GM12892 (cell line): ENCODE results near the gene DPF1.

Experiments used
- DNase-seq: peaks from one replicate; pipeline ENCODE4 v3.0.0; 2011; ENCODE audit not compliant: insufficient read length
- FAIRE-seq: peaks from 2 replicates; lab custom pipeline; 2011; peaks lifted over from hg19 to GRCh38; lab: Jason Lieb, UNC
- POLR2A ChIP-seq: IDR thresholded peaks from 2 replicates; pipeline ENCODE4 v1.6.1; 2011; ENCODE audit warnings: low read depth, low read length, control low read depth
- POLR2AphosphoS5 ChIP-seq: IDR thresholded peaks from 2 replicates; pipeline ENCODE4 v1.6.1; 2011; ENCODE audit warnings: low read depth, low read length, control low read depth
- TAF1 ChIP-seq: IDR thresholded peaks from 2 replicates; pipeline ENCODE4 v1.6.1; 2011; ENCODE audit warnings: low read depth, mild to moderate bottlenecking, control low read depth, low read length, borderline replicate concordance

The DPF1 gene

GRCh38 chr19:38211766-38212165 is 12.3 kb downstream of the DPF1 start:
- no peak for TF ChIP-seq POLR2A
- no peak for TF ChIP-seq TAF1
- no peak for TF ChIP-seq POLR2AphosphoS5
- no peak for DNase-seq
- no peak for FAIRE-seq

DNA sequence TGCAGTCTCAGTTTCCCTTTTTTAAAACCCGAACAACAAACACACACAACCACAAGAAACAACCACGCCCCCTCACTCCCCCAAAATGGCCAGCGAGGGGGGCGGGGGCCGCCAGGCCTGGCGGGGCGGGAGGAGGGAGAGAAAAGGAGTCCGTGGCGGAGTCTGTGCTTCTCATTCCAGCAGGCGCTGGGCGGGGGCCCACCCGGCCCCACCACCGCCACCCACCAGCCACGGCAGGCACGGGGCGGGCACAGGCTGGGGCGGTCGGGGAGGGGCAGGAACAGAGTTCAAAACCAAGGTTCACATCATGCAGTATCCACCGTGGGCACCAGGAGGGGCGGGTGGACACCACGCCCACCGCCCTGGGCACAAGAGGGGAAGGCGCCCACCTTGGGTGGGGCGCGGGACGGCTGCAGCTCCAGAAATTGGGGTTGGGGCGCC is 12.9 kb downstream of the DPF1 start:
- FAIRE-seq: no peak
- DNase-seq: no peak
- TF ChIP-seq POLR2A (no peak), TAF1 (no peak), POLR2AphosphoS5 (no peak)

DNA sequence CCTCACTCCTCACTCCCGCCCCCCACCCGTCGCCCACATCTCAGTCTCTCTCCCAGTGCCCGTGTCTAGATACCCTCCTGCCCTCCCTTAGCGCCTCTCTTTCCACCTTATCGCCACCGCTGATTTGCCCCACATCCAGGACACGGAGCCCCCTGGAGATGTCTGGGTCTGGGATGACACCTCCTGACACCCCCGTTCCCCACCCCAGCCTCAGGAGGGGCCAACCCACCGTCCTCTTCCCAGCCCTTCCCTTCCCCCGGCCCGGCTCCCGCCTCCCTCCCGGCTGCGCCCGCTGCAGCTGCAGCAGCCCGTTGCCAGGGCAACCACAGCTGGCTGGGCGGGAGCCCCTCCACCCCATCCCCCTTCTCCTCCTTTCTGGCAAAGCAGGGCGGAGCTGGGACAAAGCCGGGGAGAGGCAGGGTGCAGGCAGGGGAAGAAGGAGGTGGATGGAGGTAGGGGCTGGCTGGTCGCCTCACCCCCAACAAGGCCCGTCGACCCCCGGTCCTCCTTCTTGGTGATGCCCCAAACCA is 13.5 kb downstream of the DPF1 start:
- FAIRE-seq (no peak), DNase-seq (no peak)
- TF ChIP-seq POLR2A (no peak), POLR2AphosphoS5 (no peak), TAF1 (no peak)

GRCh38 chr19:38209671-38210457 is 14.2 kb downstream of the DPF1 start:
- TF ChIP-seq POLR2AphosphoS5 (no peak), POLR2A (no peak), TAF1 (no peak)
- DNase-seq (no peak), FAIRE-seq (no peak)

- TF ChIP-seq POLR2AphosphoS5 (no peak), TAF1 (no peak), POLR2A (no peak)
- no peak for FAIRE-seq
- DNase-seq: no peak
Observed at GRCh38 chr19:38209152-38209551, 14.9 kb downstream of the DPF1 start.

DNA sequence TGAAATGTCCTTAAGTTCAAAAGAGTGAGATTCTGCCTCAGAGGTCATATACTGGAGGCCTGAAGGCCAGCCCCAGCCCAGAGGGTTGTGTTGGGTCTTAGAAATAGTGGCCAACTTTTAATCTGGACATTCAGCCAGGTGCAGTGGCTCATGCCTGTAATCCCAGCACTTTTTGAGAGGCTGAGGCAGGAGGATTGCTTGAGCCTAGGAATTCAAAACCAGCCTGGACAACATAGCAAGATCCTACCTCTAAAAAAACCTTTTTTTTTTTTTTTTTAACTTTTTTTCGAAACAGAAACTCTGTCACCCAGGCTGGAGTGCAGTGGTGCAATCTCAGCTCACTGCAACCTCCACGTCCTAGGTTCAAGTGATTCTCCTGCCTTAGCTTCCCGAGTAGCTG is 15.5 kb downstream of the DPF1 start:
- FAIRE-seq (no peak), DNase-seq (no peak)
- no peak for TF ChIP-seq POLR2AphosphoS5
- TF ChIP-seq POLR2A: no peak
- TF ChIP-seq TAF1: no peak

GRCh38 chr19:38207543-38207942 is 16.5 kb downstream of the DPF1 start:
- TF ChIP-seq TAF1 (no peak), POLR2A (no peak), POLR2AphosphoS5 (no peak)
- FAIRE-seq (no peak), DNase-seq (no peak)

DNA sequence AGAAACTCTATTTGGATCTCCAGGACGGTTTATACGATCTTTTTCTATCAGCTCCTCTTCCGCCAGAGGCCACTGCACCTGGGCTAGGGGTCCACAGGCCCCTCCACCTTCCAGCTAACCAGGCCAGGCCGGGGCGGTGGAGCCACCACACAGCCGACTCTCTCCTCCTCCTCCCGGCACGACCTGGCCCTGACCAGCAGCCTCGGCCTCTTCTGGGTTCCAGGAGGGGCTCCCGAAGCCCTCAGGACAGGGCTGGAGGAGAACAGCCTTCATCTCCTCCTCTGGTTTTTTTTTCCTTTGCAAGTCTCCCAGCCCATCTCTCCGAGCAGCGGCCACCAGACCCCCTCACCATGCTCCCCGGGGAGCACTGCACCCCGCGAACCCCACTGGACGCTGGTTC is 17.1 kb downstream of the DPF1 start:
- DNase-seq (no peak), FAIRE-seq (no peak)
- TF ChIP-seq TAF1 (no peak), POLR2AphosphoS5 (no peak), POLR2A (no peak)

DNA sequence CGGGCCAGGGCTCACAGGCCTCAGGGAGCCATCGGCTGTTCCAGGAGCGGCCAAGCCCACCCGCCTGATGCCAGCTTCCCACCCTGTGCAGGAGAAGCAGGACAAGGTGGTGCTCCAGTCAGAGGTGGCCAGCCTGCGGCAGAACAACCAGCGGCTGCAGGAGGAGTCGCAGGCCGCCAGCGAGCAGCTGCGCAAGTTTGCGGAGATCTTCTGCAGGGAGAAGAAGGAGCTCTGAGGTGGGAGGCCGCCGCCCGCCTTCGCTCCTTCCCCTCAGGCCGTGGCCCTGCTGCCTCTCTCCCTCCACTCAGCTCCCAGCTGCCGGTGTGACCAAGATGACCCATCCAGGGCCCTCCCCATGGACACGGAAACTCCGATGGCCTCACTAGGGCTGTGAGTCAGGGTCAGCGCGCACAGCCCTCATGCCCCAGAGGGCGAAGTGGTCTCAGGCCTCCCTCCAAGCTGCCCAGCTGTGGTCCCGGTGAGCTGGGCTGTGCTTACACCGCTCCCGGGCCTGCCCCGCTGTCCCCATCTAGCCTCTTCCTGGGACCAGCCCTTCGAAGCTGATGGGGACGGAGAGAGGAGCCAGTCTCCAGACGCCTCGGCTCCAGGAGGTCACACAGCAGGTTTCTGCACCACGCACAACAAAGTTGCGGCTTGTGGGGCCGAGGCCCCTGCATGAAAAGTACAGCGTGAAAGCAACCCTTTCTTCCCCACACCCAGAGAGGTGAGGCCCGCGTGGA is 17.8 kb downstream of the DPF1 start:
- DNase-seq: no peak
- FAIRE-seq: no peak
- TF ChIP-seq POLR2A (no peak), POLR2AphosphoS5 (no peak), TAF1 (no peak)

GRCh38 chr19:38204728-38205127 is 19.3 kb downstream of the DPF1 start:
- FAIRE-seq: no peak
- TF ChIP-seq POLR2A (no peak), POLR2AphosphoS5 (no peak), TAF1 (no peak)
- DNase-seq: no peak

DNA sequence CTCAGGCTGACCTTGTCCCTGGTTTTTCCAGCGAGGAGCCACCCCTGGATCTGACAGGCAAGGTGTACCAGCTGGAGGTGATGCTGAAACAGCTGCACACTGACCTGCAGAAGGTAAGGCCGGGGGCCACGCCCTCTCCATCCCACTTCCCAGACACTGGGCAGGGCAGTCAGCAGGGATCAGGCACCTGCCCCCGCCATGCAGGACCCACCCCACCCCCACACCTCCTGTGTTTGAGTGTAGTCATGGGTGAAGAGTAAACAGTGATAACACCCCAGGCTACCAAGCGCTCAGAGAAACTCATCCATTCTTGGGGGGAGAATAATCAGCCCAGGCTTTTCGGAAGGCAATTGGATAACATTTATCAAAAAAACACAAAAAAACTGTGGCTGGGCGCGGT is 19.9 kb downstream of the DPF1 start:
- no peak for DNase-seq
- TF ChIP-seq POLR2A (no peak), POLR2AphosphoS5 (no peak), TAF1 (no peak)
- FAIRE-seq: no peak

DNA sequence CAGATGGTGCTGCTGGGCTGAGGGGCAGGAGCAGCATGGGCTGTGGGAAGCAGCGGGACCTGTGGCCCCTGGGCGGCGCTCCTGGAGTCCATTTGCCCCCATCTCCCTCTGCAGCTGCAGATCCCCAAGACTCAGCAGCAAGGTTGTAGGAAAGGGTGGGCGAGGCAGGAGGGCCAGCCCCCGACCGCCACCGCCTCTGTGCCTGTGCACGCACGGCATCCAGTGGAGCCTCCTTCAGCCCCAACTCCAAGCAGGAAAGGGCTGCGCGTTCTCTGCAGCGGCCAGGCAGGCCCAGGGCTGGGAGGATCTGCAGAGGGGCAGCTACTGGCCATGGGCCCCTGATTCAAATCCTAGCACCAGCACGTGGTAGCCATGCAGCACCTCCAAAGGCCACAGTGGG is 20.8 kb downstream of the DPF1 start:
- FAIRE-seq: no peak
- TF ChIP-seq POLR2A (no peak), POLR2AphosphoS5 (no peak), TAF1 (no peak)
- DNase-seq: no peak
